BLaER1 treated with 17β-estradiol and CSF1 and Interleukin-3, amounts not matched to agents 10 nM and 100 nM (cell line): ENCODE data around the gene JMJD6.
"Not testable (repeated sequence)": the region's sequence is repeated elsewhere in the genome, so short reads cannot be mapped to it uniquely, and the experiment has no call there.

ENCODE experiments used
- H3K27ac ChIP-seq, 11 experiments: shearing (Covaris generic); formaldehyde crosslinking; 2 replicates each; pipeline ENCODE4 v1.8.1; 2022
- H3K27me3 ChIP-seq, 11 experiments: shearing (Covaris generic); formaldehyde crosslinking; 2 replicates each; pipeline ENCODE4 v1.8.1; 2022
- H3K36me3 ChIP-seq, 11 experiments: shearing (Covaris generic); formaldehyde crosslinking; 2 replicates each; pipeline ENCODE4 v1.8.1; 2022
- H3K4me1 ChIP-seq, 10 experiments: shearing (Covaris generic); formaldehyde crosslinking; 2 replicates each; pipeline ENCODE4 v1.8.1; 2022
- H3K4me2 ChIP-seq, 11 experiments: shearing (Covaris generic); formaldehyde crosslinking; 2 replicates each; pipeline ENCODE4 v1.8.1; 2022
- H3K4me3 ChIP-seq, 10 experiments: shearing (Covaris generic); formaldehyde crosslinking; 2 replicates each; pipeline ENCODE4 v1.8.1; 2022
- H3K9ac ChIP-seq, 11 experiments: shearing (Covaris generic); formaldehyde crosslinking; 2 replicates each; pipeline ENCODE4 v1.8.1; 2022
- H3K9me3 ChIP-seq, 11 experiments: shearing (Covaris generic); formaldehyde crosslinking; replicated peaks in 1 of 11; 2 replicates each; pipeline ENCODE4 v1.8.1; 2022
- H4K20me1 ChIP-seq, 11 experiments: shearing (Covaris generic); formaldehyde crosslinking; 2 replicates each; pipeline ENCODE4 v1.8.1; 2022
- Cebpa-rat ChIP-seq, 11 experiments: shearing (Covaris generic); IDR thresholded peaks; 2 replicates each; pipeline ENCODE4 v1.8.1; 2022

Gene JMJD6

DNA sequence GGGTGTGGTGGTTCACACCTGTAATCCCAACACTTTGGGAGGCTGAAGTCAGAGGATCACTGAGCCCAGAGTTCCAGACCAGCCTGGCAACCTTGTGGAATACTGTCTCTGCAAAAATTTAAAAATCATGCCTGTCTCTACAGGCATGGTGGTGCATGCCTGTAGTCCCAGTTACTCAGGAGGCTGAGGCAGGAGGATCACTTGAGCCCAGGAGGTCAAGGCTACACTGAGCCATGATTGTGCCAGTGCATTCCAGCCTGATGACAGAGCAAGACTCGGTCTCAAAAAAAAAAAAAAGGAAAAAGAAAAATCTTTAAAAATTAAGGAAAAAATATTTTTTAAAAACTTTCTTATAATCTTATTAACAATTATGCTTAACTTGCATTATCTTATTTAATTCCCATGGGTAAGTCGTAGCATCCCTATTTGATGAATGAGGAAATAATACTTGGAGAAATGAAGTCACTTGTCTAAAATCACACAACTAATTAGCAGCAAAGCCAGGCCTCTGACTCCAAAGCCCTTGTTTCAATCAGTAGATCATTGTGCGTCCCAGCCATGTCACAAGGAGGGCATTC, 25.1 kb upstream of the JMJD6 start:
- Histone ChIP-seq H3K9ac (no peak overlapping the region), H3K4me2 (no peak overlapping the region), H3K27ac (no peak overlapping the region), H3K36me3 (peaks cover 20 to 65% (median 27%) of the 10 kb centered on the region in 11 experiments), H3K9me3 (peaks cover 0 to 7% (median 5%) of the 10 kb centered on the region in 11 experiments; a peak in 19 of 22 replicates), H3K27me3 (no peaks in the 10 kb centered on the region), H4K20me1 (no peaks in the 10 kb centered on the region), H3K4me3 (no peak overlapping the region), H3K4me1 (peaks cover 17 to 38% (median 26%) of the 10 kb centered on the region in 10 experiments)
- no peak for TF ChIP-seq Cebpa-rat (IDR thresholded peaks at IDR 0.05)

DNA sequence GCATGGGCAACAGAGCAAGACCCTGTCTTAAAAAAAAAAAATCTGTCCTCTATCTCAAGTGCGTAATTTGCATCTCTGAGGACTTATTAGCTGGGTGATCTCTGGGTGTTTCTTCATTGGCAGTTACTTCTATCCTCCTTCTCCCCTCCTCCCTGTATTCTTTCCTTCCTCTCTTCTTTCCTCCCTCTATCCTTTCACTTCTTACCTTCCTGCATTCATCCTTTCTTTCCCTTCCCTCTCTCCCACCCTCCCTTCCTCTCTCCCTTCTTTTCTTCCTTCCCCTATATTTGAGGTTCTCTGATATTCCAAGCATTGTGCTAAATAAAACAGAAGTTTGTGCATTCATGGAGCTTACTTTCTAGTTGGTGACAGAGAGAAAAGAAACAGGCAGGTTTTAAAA, 22.3 kb upstream of the JMJD6 start:
- Histone ChIP-seq H3K4me1 (peaks cover 17 to 34% (median 24%) of the 10 kb centered on the region in 10 experiments), H3K4me3 (no peak overlapping the region), H3K9me3 (peaks cover 5 to 21% (median 15%) of the 10 kb centered on the region in 11 experiments; a peak in 19 of 22 replicates), H3K27me3 (no peaks in the 10 kb centered on the region), H3K9ac (no peak overlapping the region), H3K27ac (peak overlapping the region in 4 of 11 experiments; percentile 12 to 52 (median 38); a peak in 3 of 22 replicates), H3K4me2 (peak overlapping the region; percentile 51 to 81 (median 71); a peak in 20 of 22 replicates), H3K36me3 (peaks cover 32 to 69% (median 35%) of the 10 kb centered on the region in 11 experiments), H4K20me1 (no peaks in the 10 kb centered on the region)
- TF ChIP-seq Cebpa-rat (IDR thresholded peaks at IDR 0.05) = no peak

DNA sequence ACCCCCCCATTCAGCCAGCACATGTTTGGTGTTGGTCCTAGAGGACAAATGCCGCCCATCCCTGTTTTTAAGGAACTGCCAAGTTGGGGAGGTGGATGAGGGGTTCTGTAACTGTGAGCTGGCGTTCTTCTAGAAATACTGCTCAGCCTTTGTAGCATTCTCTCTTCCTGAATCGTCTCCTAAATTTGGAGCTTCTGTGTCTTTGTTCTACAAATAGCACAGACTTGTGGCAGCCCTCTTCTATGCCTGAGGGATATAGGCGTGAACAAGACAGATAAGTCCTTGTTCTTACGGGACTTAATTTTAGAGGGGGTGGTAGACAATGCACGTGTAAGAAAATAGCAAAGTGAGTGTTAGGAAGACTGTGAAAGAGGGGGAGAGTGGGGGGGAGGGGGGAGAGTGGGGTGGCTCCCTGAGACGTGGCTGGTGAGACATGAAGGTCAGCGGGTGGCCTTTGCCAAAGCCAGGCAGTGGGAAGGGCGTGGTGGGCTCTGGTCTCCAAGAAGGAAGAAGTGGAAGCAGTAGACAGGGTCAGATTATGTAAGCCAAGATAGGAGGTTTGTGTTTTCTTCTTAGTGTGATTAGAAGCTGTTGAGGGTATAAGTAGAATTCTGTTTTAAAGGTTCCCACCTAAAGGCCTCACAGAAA, 21.4 kb upstream of the JMJD6 start:
- Histone ChIP-seq H3K9ac (peak overlapping the region in 8 of 11 experiments; percentile 25 to 70 (median 46); a peak in 12 of 22 replicates), H3K4me2 (peak overlapping the region; percentile 51 to 81 (median 71)), H3K27ac (peak overlapping the region in 9 of 11 experiments; percentile 24 to 62 (median 51); a peak in 16 of 22 replicates), H3K4me3 (no peak overlapping the region), H3K36me3 (peaks cover 40 to 69% (median 41%) of the 10 kb centered on the region in 11 experiments), H4K20me1 (no peaks in the 10 kb centered on the region), H3K27me3 (no peaks in the 10 kb centered on the region), H3K4me1 (peaks cover 16 to 26% (median 18%) of the 10 kb centered on the region in 10 experiments), H3K9me3 (peaks cover 5 to 21% (median 15%) of the 10 kb centered on the region in 11 experiments; a peak in 19 of 22 replicates)
- no peak for TF ChIP-seq Cebpa-rat (IDR thresholded peaks at IDR 0.05)

DNA sequence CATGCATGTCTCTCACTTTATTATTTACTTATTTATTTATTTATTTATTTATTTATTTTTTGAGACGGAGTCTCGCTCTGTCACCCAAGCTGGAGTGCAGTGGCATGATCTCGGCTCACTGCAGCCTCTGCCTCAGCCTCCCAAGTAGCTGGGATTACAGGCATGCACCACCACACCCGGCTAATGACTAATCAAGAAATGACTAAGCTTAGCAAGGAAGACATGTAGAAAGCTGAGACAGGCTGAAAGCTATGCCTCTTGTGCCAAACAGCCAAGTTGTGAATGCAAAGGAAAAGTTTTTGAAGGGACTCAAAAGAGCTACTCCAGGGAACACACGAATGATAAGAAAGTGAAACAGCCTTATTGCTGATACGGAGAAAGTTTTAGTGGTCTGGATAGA, 19.4 kb upstream of the JMJD6 start:
- peaks cover 16 to 26% (median 18%) of the 10 kb centered on the region in 10 experiments for H3K4me1 ChIP-seq
- not testable (repeated sequence) for H4K20me1 ChIP-seq, H3K4me2 ChIP-seq, H3K27me3 ChIP-seq, H3K27ac ChIP-seq, H3K4me3 ChIP-seq, H3K9ac ChIP-seq
- peaks cover 5 to 21% (median 15%) of the 10 kb centered on the region in 11 experiments; a peak in 19 of 22 replicates for H3K9me3 ChIP-seq
- peaks cover 41 to 79% (median 54%) of the 10 kb centered on the region in 11 experiments for H3K36me3 ChIP-seq

DNA sequence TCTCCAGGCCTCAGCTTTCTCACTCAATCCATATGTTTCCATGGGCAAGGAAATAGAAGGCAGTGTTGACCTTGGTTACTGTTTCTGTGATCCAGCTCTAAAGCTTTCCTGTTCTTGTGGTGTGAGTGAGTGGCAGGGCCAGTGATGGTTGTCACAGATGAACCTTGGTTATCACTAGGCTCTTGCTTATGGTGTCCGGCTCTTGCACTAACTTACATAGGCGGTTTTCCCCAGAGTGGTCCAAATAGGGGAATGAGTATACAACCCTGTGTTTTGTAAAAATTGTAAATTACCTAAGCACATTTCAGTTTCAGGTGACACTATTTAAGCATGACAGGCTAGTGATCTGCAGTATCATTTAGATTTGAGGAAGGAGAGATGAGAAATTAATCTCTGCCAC, 18.3 kb upstream of the JMJD6 start:
- H3K9ac ChIP-seq = no peak overlapping the region
- TF ChIP-seq Cebpa-rat (IDR thresholded peaks at IDR 0.05) = no peak
- H3K4me3 ChIP-seq = no peak overlapping the region
- no peaks in the 10 kb centered on the region for H4K20me1 ChIP-seq
- no peaks in the 10 kb centered on the region for H3K27me3 ChIP-seq
- peaks cover 41 to 72% (median 54%) of the 10 kb centered on the region in 11 experiments for H3K36me3 ChIP-seq
- no peak overlapping the region for H3K4me2 ChIP-seq
- peaks cover 5 to 21% (median 15%) of the 10 kb centered on the region in 11 experiments; a peak in 19 of 22 replicates for H3K9me3 ChIP-seq
- no peak overlapping the region for H3K27ac ChIP-seq
- peaks cover 19 to 33% (median 27%) of the 10 kb centered on the region in 10 experiments for H3K4me1 ChIP-seq

DNA sequence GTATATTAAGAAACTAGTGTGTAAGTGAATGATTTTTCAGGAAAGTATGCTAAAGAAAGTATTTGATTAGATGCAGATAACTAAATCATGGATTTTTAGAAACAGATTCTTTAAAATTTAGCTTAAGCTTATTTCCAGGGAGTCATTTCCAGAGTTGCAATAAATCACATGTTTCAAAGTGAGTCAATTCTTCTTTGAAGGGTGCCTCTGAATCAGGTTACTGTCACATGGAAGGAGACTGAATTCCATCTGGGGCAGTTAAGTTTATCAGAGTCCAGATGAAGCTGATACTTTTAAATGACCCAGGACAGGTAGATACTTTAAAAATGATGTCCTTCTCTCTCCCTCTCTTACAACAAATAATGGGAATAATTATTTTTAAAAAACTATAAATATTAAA, 16.6 kb upstream of the JMJD6 start:
- H3K4me2 ChIP-seq = no peak overlapping the region
- no peak overlapping the region for H3K27ac ChIP-seq
- peaks cover 5 to 21% (median 15%) of the 10 kb centered on the region in 11 experiments; a peak in 19 of 22 replicates for H3K9me3 ChIP-seq
- TF ChIP-seq Cebpa-rat (IDR thresholded peaks at IDR 0.05) = no peak
- H3K4me1 ChIP-seq = peaks cover 24 to 35% (median 33%) of the 10 kb centered on the region in 10 experiments
- H3K4me3 ChIP-seq = no peak overlapping the region
- H4K20me1 ChIP-seq = no peaks in the 10 kb centered on the region
- no peak overlapping the region for H3K9ac ChIP-seq
- H3K36me3 ChIP-seq = peaks cover 41 to 64% (median 54%) of the 10 kb centered on the region in 11 experiments
- H3K27me3 ChIP-seq = no peaks in the 10 kb centered on the region

DNA sequence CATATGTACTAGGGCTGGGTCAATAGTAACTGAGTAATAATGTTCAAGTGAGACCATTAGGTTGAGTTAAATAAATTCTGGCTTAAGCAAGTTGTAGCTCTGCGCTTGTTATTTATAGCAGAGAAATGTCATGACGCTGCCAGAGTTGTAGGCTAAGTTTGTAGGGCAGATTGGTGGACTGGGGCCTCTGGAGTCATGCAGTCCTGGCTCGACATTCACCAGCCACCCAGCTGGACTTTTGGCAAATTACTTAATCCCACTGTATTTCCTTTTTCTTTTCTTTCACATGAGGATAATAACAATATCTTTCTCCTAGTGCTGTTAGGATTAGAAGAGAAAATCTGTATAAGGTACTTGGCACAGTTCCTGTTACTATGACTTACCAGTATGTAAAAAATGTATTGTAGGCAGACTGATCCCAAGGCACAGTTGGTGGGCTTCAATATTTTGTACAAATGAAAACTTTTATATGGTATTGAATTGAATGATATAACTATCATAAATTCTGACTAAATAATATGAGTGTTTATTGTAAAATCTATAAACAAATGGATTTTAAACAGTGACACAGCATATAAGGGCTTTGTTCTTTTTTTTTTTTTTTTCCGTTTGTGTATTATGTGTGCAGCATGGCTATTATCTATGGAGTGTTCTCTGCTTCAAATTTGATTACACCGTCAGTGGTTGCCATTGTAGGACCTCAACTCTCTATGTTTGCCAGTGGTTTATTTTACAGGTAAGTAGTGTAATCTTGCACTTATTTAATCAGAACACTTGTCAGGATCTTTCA, 14.1 kb upstream of the JMJD6 start:
- Histone ChIP-seq H3K9me3 (peaks cover 0 to 10% (median under 1%) of the 10 kb centered on the region in 11 experiments; a peak in 6 of 22 replicates), H3K4me2 (peak overlapping the region in 10 of 11 experiments; percentile 1 to 97 (median 82); a peak in 12 of 22 replicates), H3K27ac (no peak overlapping the region), H3K27me3 (no peaks in the 10 kb centered on the region), H3K9ac (no peak overlapping the region), H3K4me3 (no peak overlapping the region), H4K20me1 (peaks cover 4 to 15% (median 11%) of the 10 kb centered on the region in 11 experiments; a peak in 21 of 22 replicates), H3K36me3 (peaks cover 34 to 59% (median 47%) of the 10 kb centered on the region in 11 experiments), H3K4me1 (peaks cover 14 to 25% (median 22%) of the 10 kb centered on the region in 10 experiments)
- no peak for TF ChIP-seq Cebpa-rat (IDR thresholded peaks at IDR 0.05)

DNA sequence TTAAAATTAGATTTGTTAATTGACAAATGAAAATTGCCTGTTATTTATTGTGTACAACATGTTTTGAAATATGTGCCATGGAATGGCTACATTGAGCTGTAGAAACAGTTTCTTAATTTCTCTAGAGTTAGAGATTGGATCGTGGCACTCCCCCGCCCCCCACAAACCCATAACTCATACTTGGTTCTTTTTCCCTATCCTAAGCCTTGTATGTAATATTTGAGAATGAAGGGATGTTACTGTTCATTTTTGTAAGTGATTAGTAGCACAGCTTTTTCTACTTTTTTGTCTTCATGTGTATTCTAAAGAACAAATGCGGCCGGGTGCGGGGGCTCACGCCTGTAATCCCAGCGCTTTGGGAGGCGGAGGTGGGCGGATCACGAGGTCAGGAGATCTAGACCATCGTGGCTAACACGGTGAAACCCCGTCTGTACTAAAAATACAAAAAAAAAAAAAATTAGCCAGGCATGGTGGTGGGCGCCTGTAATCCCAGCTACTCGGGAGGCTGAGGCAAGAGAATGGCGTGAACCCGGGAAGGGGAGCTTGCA, 13.2 kb upstream of the JMJD6 start:
- Histone ChIP-seq H3K4me1 (peaks cover 14 to 27% (median 22%) of the 10 kb centered on the region in 10 experiments), H4K20me1 (peaks cover 13 to 24% (median 20%) of the 10 kb centered on the region in 11 experiments; a peak in 21 of 22 replicates), H3K36me3 (peaks cover 34 to 59% (median 47%) of the 10 kb centered on the region in 11 experiments), H3K9ac (peak overlapping the region in 2 of 11 experiments; percentile 81 to 100; a peak in 2 of 22 replicates), H3K4me2 (peak overlapping the region; percentile 79 to 97 (median 91); a peak in 19 of 22 replicates)
- H3K27me3 ChIP-seq, H3K9me3 ChIP-seq, H3K27ac ChIP-seq, H3K4me3 ChIP-seq: not testable (repeated sequence)
